ENCODE results near the gene DNAJC3.
A peak's percentile ranks its signal among the peaks of the same experiment; 100 is the strongest.
"Not testable (repeated sequence)": the region's sequence is repeated elsewhere in the genome, so short reads cannot be mapped to it uniquely, and the experiment has no call there.

DNAJC3 gene

DNA sequence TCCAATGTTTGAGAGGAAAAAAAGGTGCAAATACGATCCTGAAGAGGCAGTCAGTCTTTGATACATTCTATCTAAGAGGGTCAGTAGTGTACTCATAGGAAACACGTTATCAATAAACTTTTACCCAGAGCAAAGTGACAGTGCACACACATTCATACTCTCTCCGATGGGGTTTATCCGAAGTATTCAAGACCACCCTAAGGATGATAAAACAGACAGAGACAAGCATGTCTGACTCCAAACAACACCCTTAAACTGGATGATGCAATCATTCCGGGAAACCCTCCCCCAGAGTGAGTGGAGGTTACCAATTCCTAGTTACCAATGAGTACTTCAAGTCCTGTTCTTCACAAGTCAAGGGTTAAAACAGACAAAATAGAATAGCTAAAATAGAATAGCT is 79.1 kb downstream of the DNAJC3 start:
- Mint-ChIP-seq H3K4me1 (ENCODE audit: low read depth) (peaks cover 10% of the 10 kb centered on the region), H3K36me3 (peaks cover 10% of the 10 kb centered on the region), H3K4me3 (no peak overlapping the region), H3K27ac (peak overlapping the region; percentile 16), H3K27me3 (no peaks in the 10 kb centered on the region), H3K9me3 (ENCODE audit: low read depth) (no peaks in the 10 kb centered on the region)

GRCh38 chr13:95762626-95763025 is 85.7 kb downstream of the DNAJC3 start:
- H3K4me3 Mint-ChIP-seq: not testable (repeated sequence)
- peaks cover 10% of the 10 kb centered on the region for H3K36me3 Mint-ChIP-seq

DNA sequence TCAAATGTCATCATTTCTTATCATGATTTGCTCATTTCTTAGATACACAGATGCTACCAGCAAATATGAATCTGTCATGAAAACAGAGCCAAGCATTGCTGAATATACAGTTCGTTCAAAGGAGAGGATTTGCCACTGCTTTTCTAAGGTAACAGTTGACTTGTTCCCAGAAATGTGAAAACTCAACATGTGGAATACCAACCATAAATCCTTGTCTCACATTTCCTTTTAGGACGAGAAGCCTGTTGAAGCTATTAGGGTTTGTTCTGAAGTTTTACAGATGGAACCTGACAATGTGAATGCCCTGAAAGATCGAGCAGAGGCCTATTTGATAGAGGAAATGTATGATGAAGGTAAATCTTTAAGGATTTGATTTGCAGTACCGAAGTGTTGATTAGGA is 86.7 kb downstream of the DNAJC3 start:
- Mint-ChIP-seq H3K4me3 (no peak overlapping the region), H3K27ac (no peak overlapping the region), H3K4me1 (ENCODE audit: low read depth) (no peaks in the 10 kb centered on the region), H3K36me3 (peaks cover 8% of the 10 kb centered on the region), H3K27me3 (no peaks in the 10 kb centered on the region), H3K9me3 (ENCODE audit: low read depth) (no peaks in the 10 kb centered on the region)

More at GRCh38 chr13:95762626-95763025, 85.7 kb downstream of the DNAJC3 start:
- H3K27me3 Mint-ChIP-seq; H3K9me3 Mint-ChIP-seq (ENCODE audit: low read depth); H3K4me1 Mint-ChIP-seq (ENCODE audit: low read depth); H3K27ac Mint-ChIP-seq: not testable (repeated sequence)

GRCh38 chr13:95771905-95772304 is 95.0 kb downstream of the DNAJC3 start:
- H3K27ac Mint-ChIP-seq: no peak overlapping the region
- H3K36me3 Mint-ChIP-seq: peaks cover 28% of the 10 kb centered on the region
- no peaks in the 10 kb centered on the region for H3K9me3 Mint-ChIP-seq (ENCODE audit: low read depth)
- H3K4me1 Mint-ChIP-seq (ENCODE audit: low read depth): peaks cover 3% of the 10 kb centered on the region
- H3K4me3 Mint-ChIP-seq: no peak overlapping the region
- H3K27me3 Mint-ChIP-seq: no peaks in the 10 kb centered on the region

DNA sequence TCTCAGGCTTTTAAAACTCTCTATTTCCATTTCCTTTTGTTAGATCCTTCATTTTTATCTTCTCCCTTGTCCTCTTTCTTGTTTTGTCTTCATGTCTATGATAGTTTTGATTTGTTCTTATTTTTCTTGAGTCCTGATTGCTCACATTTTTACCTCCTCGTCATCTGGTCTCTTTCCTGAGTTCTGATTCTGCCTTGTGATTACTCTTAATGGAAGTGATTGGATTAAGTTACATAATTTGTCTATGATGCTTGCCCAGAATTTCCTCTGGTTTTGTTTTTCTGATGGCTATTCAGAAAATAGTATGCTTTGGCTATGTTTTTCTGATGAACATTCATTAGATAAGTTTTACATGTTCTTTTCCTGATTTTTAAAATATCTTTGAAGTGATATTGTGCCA is 102.6 kb downstream of the DNAJC3 start:
- Mint-ChIP-seq H3K4me1 (ENCODE audit: low read depth) (no peaks in the 10 kb centered on the region), H3K27ac (no peak overlapping the region), H3K4me3 (no peak overlapping the region), H3K36me3 (peaks cover 29% of the 10 kb centered on the region), H3K9me3 (ENCODE audit: low read depth) (no peaks in the 10 kb centered on the region), H3K27me3 (no peaks in the 10 kb centered on the region)

DNA sequence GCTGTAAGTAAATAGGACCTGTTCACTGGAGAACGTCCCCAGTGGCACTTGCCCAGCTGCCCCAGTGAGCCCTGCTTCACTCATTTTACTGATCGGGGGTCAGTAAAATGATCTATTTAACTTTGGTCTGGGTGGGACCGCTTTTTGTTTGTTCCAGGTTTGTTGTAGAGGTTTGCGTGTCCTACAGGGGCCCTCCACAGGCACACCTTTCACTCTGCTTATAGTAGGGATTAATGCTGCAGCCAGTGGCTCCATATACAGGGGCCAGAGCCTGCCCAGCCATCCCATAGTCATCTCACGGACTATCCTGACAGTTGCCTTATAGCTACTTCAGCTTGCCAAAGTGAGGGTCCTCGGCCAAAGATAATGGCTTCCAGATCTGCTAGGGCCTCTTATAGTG is 104.1 kb downstream of the DNAJC3 start:
- peaks cover 28% of the 10 kb centered on the region for H3K36me3 Mint-ChIP-seq
- no peak overlapping the region for H3K27ac Mint-ChIP-seq
- no peak overlapping the region for H3K4me3 Mint-ChIP-seq
- H3K9me3 Mint-ChIP-seq (ENCODE audit: low read depth): no peaks in the 10 kb centered on the region
- H3K27me3 Mint-ChIP-seq: no peaks in the 10 kb centered on the region
- H3K4me1 Mint-ChIP-seq (ENCODE audit: low read depth): no peaks in the 10 kb centered on the region

GRCh38 chr13:95781940-95782339 is 105.0 kb downstream of the DNAJC3 start:
- H3K27me3 Mint-ChIP-seq; H3K9me3 Mint-ChIP-seq (ENCODE audit: low read depth); H3K27ac Mint-ChIP-seq; H3K4me1 Mint-ChIP-seq (ENCODE audit: low read depth); H3K4me3 Mint-ChIP-seq: not testable (repeated sequence)
- peaks cover 29% of the 10 kb centered on the region for H3K36me3 Mint-ChIP-seq

DNA sequence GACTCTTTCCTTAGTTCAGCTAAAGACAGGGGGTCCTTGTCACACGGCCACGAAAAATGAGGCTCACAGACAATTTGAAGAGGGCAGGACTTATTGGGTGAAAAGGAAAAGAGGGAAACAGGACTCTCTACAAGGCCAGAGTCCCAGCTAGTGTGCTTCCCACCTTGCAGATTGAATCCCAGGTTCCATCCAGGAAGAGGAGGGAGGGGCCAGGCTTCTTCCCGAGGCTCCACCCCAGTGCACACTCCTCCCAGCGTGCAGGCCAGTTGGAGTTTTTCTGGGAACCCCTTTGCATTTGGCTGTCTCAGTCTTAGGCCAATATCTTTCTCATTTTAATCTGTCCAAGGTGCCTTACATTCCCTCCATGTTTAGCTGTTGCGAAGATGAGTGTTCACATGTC is 106.8 kb downstream of the DNAJC3 start:
- peaks cover 37% of the 10 kb centered on the region for H3K36me3 Mint-ChIP-seq
- no peak overlapping the region for H3K4me3 Mint-ChIP-seq
- H3K9me3 Mint-ChIP-seq (ENCODE audit: low read depth): no peaks in the 10 kb centered on the region
- H3K27me3 Mint-ChIP-seq: no peaks in the 10 kb centered on the region
- no peaks in the 10 kb centered on the region for H3K4me1 Mint-ChIP-seq (ENCODE audit: low read depth)
- no peak overlapping the region for H3K27ac Mint-ChIP-seq

GRCh38 chr13:95784161-95784899 is 107.4 kb downstream of the DNAJC3 start:
- peaks cover 43% of the 10 kb centered on the region for H3K36me3 Mint-ChIP-seq
- H3K4me3 Mint-ChIP-seq: no peak overlapping the region
- no peaks in the 10 kb centered on the region for H3K9me3 Mint-ChIP-seq (ENCODE audit: low read depth)
- H3K27me3 Mint-ChIP-seq: no peaks in the 10 kb centered on the region
- H3K27ac Mint-ChIP-seq: no peak overlapping the region
- H3K4me1 Mint-ChIP-seq (ENCODE audit: low read depth): no peaks in the 10 kb centered on the region

DNA sequence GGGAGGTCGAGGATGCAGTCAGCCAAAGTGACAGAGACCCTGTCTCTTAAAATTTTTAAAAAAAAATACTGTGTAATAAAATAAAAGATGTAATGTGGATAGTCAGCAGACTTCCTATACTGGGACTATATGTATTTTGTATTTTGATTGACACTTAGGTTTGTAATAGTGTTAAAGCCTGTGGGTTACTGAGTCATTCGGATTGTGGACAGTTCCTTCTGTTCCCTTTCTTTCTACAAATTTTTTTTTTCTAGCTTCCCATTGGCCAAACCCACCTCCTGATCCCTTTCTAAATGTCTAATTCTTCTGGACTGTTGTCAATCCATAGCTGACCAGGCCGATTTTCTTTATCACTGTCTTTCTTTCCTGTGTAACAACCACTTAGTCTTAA is 108.0 kb downstream of the DNAJC3 start:
- Mint-ChIP-seq H3K27ac (no peak overlapping the region), H3K4me3 (no peak overlapping the region), H3K36me3 (peaks cover 46% of the 10 kb centered on the region), H3K9me3 (ENCODE audit: low read depth) (no peaks in the 10 kb centered on the region), H3K27me3 (no peaks in the 10 kb centered on the region), H3K4me1 (ENCODE audit: low read depth) (no peaks in the 10 kb centered on the region)

GRCh38 chr13:95787356-95788099 is 110.6 kb downstream of the DNAJC3 start:
- Mint-ChIP-seq H3K36me3 (peaks cover 47% of the 10 kb centered on the region), H3K4me1 (ENCODE audit: low read depth) (no peaks in the 10 kb centered on the region), H3K9me3 (ENCODE audit: low read depth) (no peaks in the 10 kb centered on the region), H3K4me3 (no peak overlapping the region), H3K27me3 (no peaks in the 10 kb centered on the region), H3K27ac (no peak overlapping the region)

DNA sequence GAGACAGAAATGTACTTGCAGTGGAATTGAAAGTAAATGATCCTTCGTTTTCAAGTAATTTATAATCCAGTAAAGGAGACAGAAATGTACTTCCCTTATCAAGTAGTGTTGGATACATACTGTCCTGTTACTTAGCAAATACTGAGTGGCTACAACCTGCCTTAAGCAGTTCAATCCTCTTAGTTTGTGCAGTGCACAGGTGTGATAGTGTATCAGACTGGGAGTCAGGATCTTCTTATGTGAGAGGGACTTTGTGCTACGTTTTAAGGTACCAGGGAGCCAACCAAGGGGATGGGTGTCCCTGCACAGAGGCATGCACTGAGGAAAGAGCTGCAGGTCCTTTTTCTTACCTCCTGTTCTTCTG is 111.1 kb downstream of the DNAJC3 start:
- Mint-ChIP-seq H3K27me3 (no peaks in the 10 kb centered on the region), H3K27ac (no peak overlapping the region), H3K4me1 (ENCODE audit: low read depth) (no peaks in the 10 kb centered on the region), H3K9me3 (ENCODE audit: low read depth) (no peaks in the 10 kb centered on the region), H3K4me3 (no peak overlapping the region), H3K36me3 (peaks cover 47% of the 10 kb centered on the region)

DNA sequence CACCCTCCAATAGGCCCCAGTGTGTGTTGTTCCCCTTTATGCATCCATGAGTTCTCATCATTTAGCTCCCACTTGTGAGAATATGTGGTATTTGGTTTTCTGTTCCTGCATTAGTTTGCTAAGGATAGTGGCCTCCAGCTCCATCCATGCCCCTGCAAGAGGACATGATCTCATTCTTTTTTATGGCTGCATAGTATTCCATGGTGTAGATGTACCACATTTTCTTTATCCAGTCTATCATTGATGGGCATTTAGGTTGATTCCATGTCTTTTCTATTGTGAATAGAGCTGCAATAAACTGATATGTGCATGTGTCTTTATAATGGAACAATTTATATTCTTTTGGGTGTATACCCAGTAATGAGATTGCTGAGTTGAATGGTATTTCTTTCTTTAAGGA is 112.4 kb downstream of the DNAJC3 start:
- peaks cover 49% of the 10 kb centered on the region for H3K36me3 Mint-ChIP-seq
- not testable (repeated sequence) for H3K9me3 Mint-ChIP-seq (ENCODE audit: low read depth); H3K4me3 Mint-ChIP-seq; H3K27me3 Mint-ChIP-seq; H3K27ac Mint-ChIP-seq; H3K4me1 Mint-ChIP-seq (ENCODE audit: low read depth)

DNA sequence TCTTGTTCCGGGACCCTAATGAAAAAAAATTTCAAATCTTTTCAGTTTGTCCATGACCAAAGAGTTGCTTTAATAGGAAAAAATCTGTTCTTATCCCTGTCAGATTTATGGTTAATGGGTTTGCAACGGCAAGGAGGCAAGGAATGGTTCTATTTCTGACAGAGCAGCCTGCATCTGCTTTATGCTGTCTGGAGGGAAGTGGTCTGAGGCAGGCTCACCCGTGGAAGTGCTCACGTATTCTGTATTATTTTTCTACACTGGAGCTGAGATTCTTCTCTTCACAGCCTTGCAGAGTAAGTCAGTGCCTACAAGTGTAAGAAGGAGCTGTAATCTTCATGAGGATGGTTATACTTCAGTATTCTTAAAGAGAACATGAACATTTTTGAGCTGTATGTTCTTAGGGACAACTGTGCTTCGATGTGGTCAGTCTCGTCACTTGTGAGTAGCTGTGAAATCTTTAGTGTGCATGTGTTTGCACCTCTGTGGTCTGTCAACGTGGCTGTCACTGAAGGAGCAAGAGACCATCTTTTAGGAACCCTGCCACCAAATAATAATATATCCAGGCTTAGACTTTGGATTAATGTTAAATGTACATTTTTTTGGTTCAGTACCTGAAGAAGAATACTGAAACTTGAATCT is 114.3 kb downstream of the DNAJC3 start:
- H3K27me3 Mint-ChIP-seq: no peaks in the 10 kb centered on the region
- no peak overlapping the region for H3K27ac Mint-ChIP-seq
- peaks cover 44% of the 10 kb centered on the region for H3K36me3 Mint-ChIP-seq
- no peaks in the 10 kb centered on the region for H3K4me1 Mint-ChIP-seq (ENCODE audit: low read depth)
- H3K9me3 Mint-ChIP-seq (ENCODE audit: low read depth): no peaks in the 10 kb centered on the region
- no peak overlapping the region for H3K4me3 Mint-ChIP-seq

DNA sequence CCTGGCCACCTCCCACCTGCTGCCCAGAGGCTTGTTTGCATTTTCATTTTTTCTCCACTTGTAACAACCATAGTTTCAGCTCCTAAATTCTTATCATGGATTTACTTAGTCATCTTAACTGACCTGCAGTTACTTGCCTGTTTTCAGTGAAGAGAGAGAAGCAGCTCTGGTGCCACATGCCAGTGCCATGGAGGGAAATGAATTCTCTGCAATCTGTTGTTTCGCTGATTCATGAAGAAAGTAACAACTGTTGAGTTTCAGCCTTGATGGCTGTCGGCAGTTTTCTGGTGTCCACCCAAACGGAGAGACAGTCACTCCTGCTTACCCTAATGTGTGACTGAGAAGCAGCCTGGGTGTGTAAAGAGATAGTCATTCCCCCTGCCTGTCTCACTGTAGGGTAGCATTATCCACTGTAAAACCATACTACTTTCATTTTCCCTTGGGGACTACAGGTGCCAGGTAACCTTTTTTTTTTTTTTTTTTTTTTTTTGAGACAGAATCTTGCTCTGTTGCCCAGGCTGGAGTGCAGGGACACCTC is 116.1 kb downstream of the DNAJC3 start:
- Mint-ChIP-seq H3K36me3 (peaks cover 33% of the 10 kb centered on the region), H3K27ac (no peak overlapping the region), H3K4me3 (no peak overlapping the region), H3K9me3 (ENCODE audit: low read depth) (no peaks in the 10 kb centered on the region), H3K27me3 (no peaks in the 10 kb centered on the region), H3K4me1 (ENCODE audit: low read depth) (no peaks in the 10 kb centered on the region)

All from activated naive CD8-positive, alpha-beta T cell (primary cell).